ENCODE measurements around the gene PRLR. TPM values are rescaled to one million over a fixed set of nuclear protein-coding genes. Genes with fewer than 3 reads are reported as not detected.

PRLR gene
- total RNA-seq, 4 donors from 2014 or later: 15.8 to 80.6 (median 48.0) TPM

- intact Hi-C loops (cut with DNase I; ENCODE audit: low total_unique reads): no loop called here
- H3K27ac ChIP-seq: no peak overlapping the region
- DNase-seq: no peak
- no peaks in the 10 kb centered on the region for H3K36me3 ChIP-seq
- H3K9me3 ChIP-seq: no peaks in the 10 kb centered on the region
- TF ChIP-seq POLR2A (IDR thresholded peaks at IDR 0.05) (no peak), CTCF (IDR thresholded peaks at IDR 0.05) (no peak)
- H3K4me3 ChIP-seq: no peak overlapping the region
- peaks cover 0 to 6% of the 10 kb centered on the region in 2 donors for H3K4me1 ChIP-seq
- no peaks in the 10 kb centered on the region for H3K27me3 ChIP-seq
Measured at GRCh38 chr5:35056686-35057085, 173.6 kb downstream of the PRLR start.

- TF ChIP-seq POLR2A (IDR thresholded peaks at IDR 0.05) (no peak), CTCF (IDR thresholded peaks at IDR 0.05) (no peak)
- H3K36me3 ChIP-seq: no peaks in the 10 kb centered on the region
- intact Hi-C loops (cut with DNase I; ENCODE audit: low total_unique reads): no loop called here
- H3K4me3 ChIP-seq: no peak overlapping the region
- H3K4me1 ChIP-seq: no peaks in the 10 kb centered on the region
- H3K27ac ChIP-seq: no peak overlapping the region
- H3K27me3 ChIP-seq: no peaks in the 10 kb centered on the region
- no peak for DNase-seq
- no peaks in the 10 kb centered on the region for H3K9me3 ChIP-seq
Measured at GRCh38 chr5:35052838-35053237, 177.4 kb downstream of the PRLR start.

DNA sequence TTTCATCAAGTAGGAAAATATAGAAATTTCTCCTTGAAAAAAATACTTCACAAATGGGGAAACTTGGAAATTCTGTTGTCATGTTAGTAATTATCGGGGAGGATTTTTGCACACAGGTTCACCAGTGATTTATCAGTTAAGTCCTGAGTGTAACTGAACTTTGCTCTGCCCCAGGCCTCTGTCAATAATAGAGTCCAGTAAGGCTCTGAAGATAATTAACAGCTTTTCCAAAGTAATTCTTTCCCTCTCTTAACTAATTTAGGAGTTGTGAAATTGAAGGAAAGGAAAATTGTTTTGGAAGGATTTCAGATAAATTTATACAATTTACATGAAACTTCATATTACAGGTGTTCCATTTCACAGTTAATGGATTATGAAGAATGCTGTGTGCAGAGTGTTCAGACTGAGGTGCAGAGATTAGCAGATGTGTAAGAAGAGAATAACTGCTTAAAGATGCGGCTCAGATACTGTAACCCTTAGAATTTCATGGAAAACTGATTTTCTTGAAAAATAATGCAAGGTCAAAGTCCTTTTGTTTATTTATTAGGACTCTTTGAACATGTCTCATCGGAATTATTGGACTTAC, 179.7 kb downstream of the PRLR start:
- Histone ChIP-seq H3K4me1 (no peaks in the 10 kb centered on the region), H3K4me3 (no peak overlapping the region), H3K9me3 (no peaks in the 10 kb centered on the region), H3K36me3 (no peaks in the 10 kb centered on the region), H3K27ac (no peak overlapping the region), H3K27me3 (no peaks in the 10 kb centered on the region)
- TF ChIP-seq POLR2A (IDR thresholded peaks at IDR 0.05) (no peak), CTCF (IDR thresholded peaks at IDR 0.05) (no peak)
- no peak for DNase-seq
- intact Hi-C loops (cut with DNase I; ENCODE audit: low total_unique reads): no loop called here

- H3K36me3 ChIP-seq: no peaks in the 10 kb centered on the region
- no peaks in the 10 kb centered on the region for H3K4me1 ChIP-seq
- TF ChIP-seq POLR2A (IDR thresholded peaks at IDR 0.05) (no peak), CTCF (IDR thresholded peaks at IDR 0.05) (no peak)
- no peak overlapping the region for H3K4me3 ChIP-seq
- no peaks in the 10 kb centered on the region for H3K9me3 ChIP-seq
- intact Hi-C loops (cut with DNase I; ENCODE audit: low total_unique reads): no loop called here
- no peak for DNase-seq
- H3K27me3 ChIP-seq: no peaks in the 10 kb centered on the region
- no peak overlapping the region for H3K27ac ChIP-seq
Measured at GRCh38 chr5:35048910-35049309, 181.4 kb downstream of the PRLR start.

DNA sequence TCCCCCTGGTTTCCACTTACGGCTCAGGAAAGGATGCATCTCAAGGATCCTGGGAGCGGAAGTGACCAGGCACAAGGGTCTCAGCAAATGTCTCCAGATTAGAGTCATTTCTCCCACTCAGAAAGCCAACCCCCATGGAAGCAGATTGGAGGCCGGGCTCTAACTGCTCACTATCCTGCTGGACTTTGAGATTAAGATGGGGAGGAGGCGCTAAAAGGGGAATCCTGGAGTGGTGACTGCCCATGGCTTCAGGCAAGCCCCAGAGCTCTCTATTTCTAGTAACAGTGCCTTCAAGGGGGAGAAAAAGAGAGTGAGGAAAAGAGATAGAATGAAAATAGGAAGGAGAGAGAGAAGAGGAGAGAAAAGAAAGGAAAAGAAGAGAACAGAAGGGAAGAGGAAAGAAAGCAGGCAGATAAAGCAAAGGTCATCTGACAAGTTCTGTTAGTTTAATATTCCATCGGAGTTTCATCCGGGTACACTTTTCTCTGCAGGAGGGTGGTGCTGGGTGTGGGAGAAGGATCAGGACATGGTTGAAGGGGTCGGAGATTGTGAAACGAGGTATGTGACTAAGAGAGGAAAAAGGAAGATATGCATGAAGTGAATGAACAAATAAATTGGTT, 182.4 kb downstream of the PRLR start, which contains the start of gene AGXT2:
Gene AGXT2, minus strand, starts transcription at position 165 of the 620 bp plus-strand sequence. Its CDS starts 57 bp downstream, at position 108.
- no peak within 1 kb of the TSS for H3K27ac ChIP-seq
- TF ChIP-seq POLR2A (IDR thresholded peaks at IDR 0.05): no peak
- TF ChIP-seq CTCF (IDR thresholded peaks at IDR 0.05): no peak
- H3K27me3 ChIP-seq: no peaks in the 10 kb centered on the region
- DNase-seq: no peak
- no peaks in the 10 kb centered on the region for H3K36me3 ChIP-seq
- H3K9me3 ChIP-seq: no peaks in the 10 kb centered on the region
- H3K4me3 ChIP-seq: no peak within 1 kb of the TSS
- H3K4me1 ChIP-seq: no peaks in the 10 kb centered on the region
- intact Hi-C loops (cut with DNase I; ENCODE audit: low total_unique reads): no loop called here

All from uterus (tissue), 4 donors.